Measurements from ENCODE around the gene STEEP1. TPM values are rescaled to one million over a fixed set of nuclear protein-coding genes. Genes with fewer than 3 reads are reported as not detected.
A peak's percentile ranks its signal among the peaks of the same experiment; 100 is the strongest.

Gene STEEP1
- total RNA-seq, 1 experiment from 2014 or later: 29.2 TPM

DNA sequence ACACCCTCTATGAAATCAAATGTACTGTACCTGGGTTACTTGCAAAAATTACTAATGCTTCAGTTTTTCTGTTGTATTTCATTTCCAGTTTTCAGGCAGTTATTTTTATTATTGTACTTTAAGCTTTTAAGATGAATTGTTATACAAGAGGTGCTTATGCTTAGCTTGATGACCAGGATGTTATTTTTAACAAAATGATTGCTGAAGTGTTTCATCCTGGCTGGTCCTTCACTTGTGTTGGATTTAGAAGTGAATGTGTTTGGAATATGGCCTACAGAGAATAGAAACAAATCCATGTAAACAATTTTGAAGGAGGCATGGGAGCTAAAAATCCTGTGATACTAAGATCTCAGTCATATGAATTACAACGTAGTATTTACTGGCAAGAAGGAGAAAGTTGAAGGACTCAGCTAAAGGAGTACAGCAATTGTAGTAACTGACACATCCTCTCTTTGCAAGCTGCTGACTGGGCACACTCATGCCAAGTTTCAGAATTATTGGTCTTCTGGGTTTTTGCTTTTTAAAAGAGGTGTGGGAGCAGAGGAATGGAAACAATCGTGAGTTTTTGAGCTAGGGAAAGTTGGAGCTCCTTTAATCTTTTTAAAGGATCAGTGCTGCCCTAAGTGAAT, 18.3 kb upstream of the STEEP1 start:
- CTCF ChIA-PET: interaction anchor here (0.6 kb wide), 1 partner anchor 9 kb away, joined by 4 read pairs; the partner anchor contains the start of gene UBE2A

DNA sequence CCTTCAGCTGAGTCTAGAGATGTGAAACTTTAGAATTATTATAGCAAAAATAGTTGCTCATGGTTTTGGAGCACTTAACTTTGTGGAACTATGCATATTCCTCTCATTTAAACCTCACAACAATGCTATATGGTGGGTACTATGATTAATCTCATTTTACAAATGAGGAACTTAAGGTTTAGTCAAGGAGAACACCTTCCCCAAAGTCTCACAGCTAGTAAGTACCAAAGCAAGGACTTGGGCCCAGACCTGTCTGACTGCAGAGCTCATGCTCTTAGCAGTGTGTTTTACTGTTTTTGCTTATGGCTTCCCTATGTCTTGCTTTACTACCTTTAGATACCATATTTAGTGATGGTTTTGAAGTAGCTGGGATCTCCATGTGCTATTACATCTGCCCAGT, 14.2 kb upstream of the STEEP1 start:
- Histone ChIP-seq H3K4me1 (0 out of 2 replicates have a peak, but pooled peaks cover 3% of the 10 kb centered on the region), H3K36me3 (ENCODE audit: control insufficient read depth, insufficient read depth, low read length) (no peaks in the 10 kb centered on the region), H3K27me3 (replicated peaks; ENCODE audit: control insufficient read depth, insufficient read depth, low read length) (no peaks in the 10 kb centered on the region), H3K4me3 (ENCODE audit: low read depth, low read length) (no peak overlapping the region), H3K9me3 (no peaks in the 10 kb centered on the region)
- TF ChIP-seq, protein P1, sequence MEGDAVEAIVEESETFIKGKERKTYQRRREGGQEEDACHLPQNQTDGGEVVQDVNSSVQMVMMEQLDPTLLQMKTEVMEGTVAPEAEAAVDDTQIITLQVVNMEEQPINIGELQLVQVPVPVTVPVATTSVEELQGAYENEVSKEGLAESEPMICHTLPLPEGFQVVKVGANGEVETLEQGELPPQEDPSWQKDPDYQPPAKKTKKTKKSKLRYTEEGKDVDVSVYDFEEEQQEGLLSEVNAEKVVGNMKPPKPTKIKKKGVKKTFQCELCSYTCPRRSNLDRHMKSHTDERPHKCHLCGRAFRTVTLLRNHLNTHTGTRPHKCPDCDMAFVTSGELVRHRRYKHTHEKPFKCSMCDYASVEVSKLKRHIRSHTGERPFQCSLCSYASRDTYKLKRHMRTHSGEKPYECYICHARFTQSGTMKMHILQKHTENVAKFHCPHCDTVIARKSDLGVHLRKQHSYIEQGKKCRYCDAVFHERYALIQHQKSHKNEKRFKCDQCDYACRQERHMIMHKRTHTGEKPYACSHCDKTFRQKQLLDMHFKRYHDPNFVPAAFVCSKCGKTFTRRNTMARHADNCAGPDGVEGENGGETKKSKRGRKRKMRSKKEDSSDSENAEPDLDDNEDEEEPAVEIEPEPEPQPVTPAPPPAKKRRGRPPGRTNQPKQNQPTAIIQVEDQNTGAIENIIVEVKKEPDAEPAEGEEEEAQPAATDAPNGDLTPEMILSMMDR (IDR thresholded peaks at IDR 0.05; ENCODE audit: insufficient read depth in 1 of 2, low read depth in 1 of 2, low read length in 1 of 2, severe bottlenecking in 1 of 2, unreplicated experiment in 1 of 2): no peak
- H3K4me3 Mint-ChIP-seq (ENCODE audit: unreplicated experiment): no peak overlapping the region
- BruUV-seq (replicated peaks): no TSS peak
- H3K27ac Mint-ChIP-seq (ENCODE audit: unreplicated experiment): no peak overlapping the region
- DNase-seq: no peak
- CTCF ChIA-PET: no interaction called here
- no peaks in the 10 kb centered on the region for H3K27me3 Mint-ChIP-seq (ENCODE audit: insufficient read depth, unreplicated experiment)
- no peaks in the 10 kb centered on the region for H3K4me1 Mint-ChIP-seq (ENCODE audit: low read depth, unreplicated experiment)
- intact Hi-C loops (cut with micrococcal nuclease; ENCODE audit: unreplicated experiment): no loop called here
- POLR2A ChIA-PET: no interaction called here
- H3K9me3 Mint-ChIP-seq (ENCODE audit: unreplicated experiment): no peaks in the 10 kb centered on the region
- H3K36me3 Mint-ChIP-seq (ENCODE audit: insufficient read depth, unreplicated experiment): peaks cover 6% of the 10 kb centered on the region

More for the DNA sequence above, 18.3 kb upstream of the STEEP1 start:
- TSS peak; percentile 5 for BruUV-seq (replicated peaks)
- POLR2A ChIA-PET: no interaction called here
- peaks cover 8% of the 10 kb centered on the region for H3K36me3 Mint-ChIP-seq (ENCODE audit: insufficient read depth, unreplicated experiment)
- Histone ChIP-seq H3K4me3 (ENCODE audit: low read depth, low read length) (no peak overlapping the region), H3K9me3 (no peaks in the 10 kb centered on the region), H3K36me3 (ENCODE audit: control insufficient read depth, insufficient read depth, low read length) (no peaks in the 10 kb centered on the region), H3K27me3 (replicated peaks; ENCODE audit: control insufficient read depth, insufficient read depth, low read length) (no peaks in the 10 kb centered on the region), H3K4me1 (no peaks in the 10 kb centered on the region)
- H3K4me1 Mint-ChIP-seq (ENCODE audit: low read depth, unreplicated experiment): no peaks in the 10 kb centered on the region
- no peaks in the 10 kb centered on the region for H3K9me3 Mint-ChIP-seq (ENCODE audit: unreplicated experiment)
- no peak for DNase-seq
- no peak overlapping the region for H3K4me3 Mint-ChIP-seq (ENCODE audit: unreplicated experiment)
- no peaks in the 10 kb centered on the region for H3K27me3 Mint-ChIP-seq (ENCODE audit: insufficient read depth, unreplicated experiment)
- no peak overlapping the region for H3K27ac Mint-ChIP-seq (ENCODE audit: unreplicated experiment)
- TF ChIP-seq, protein P1 (IDR thresholded peaks at IDR 0.05; ENCODE audit: insufficient read depth in 1 of 2, low read depth in 1 of 2, low read length in 1 of 2, severe bottlenecking in 1 of 2, unreplicated experiment in 1 of 2): no peak
- intact Hi-C loops (cut with micrococcal nuclease; ENCODE audit: unreplicated experiment): no loop called here

DNA sequence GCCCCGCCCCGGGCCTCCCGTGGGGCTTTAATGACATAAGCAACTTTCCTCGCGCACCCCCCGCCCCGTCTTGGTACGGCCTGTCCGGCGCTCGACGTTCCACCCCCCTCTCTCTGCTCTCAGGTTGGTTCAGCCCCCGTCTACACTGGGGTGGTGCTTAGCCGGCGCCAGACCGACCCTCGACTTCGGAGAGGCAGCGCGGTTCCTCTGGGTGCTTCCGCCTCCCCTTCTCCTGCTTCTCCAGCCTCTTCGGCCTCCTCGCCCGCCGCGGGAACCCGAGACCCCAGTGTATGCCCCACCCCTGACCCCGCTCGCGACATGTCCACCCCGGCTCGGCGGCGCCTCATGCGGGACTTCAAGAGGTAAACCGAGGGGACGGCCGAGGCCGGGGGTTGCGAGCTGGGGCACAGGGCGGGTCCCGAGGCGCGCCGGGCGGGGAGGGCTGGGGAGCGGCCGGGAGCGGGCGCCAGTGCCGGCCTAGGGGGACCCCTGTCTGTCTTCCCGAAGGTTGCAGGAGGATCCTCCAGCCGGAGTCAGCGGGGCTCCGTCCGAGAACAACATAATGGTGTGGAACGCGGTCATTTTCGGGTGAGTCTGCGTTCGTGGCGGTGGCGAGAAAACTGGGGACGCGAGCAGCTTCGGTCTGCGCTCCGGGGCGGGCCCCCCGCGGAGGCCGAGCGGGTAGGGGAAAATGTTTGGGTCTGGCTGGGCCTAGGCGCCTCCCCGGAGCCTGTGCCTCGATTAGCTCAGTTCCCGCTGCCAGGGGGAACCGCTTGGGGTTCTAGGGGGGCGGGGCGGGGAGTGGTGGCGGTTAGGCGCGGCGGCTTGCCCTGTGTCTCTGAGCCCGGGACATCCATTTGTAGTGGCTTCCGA, 9.4 kb upstream of the STEEP1 start, which contains the start of gene UBE2A:
UBE2A (plus strand) TSS at position 170 of the 873 bp plus-strand sequence; CDS start at position 319, 149 bp downstream.
- Mint-ChIP-seq H3K27ac (ENCODE audit: unreplicated experiment) (peak within 1 kb of the TSS; percentile 97), H3K9me3 (ENCODE audit: unreplicated experiment) (no peaks in the 10 kb centered on the region), H3K27me3 (ENCODE audit: insufficient read depth, unreplicated experiment) (no peaks in the 10 kb centered on the region), H3K4me3 (ENCODE audit: unreplicated experiment) (peak within 1 kb of the TSS; percentile 98), H3K4me1 (ENCODE audit: low read depth, unreplicated experiment) (peaks cover 11% of the 10 kb centered on the region), H3K36me3 (ENCODE audit: insufficient read depth, unreplicated experiment) (peaks cover 13% of the 10 kb centered on the region)
- intact Hi-C loops (cut with micrococcal nuclease; ENCODE audit: unreplicated experiment): loop anchor here (1.0 to 2.0 kb wide), 2 partner anchors 9 to 58 kb away; partner anchors contain the start of gene STEEP1
- Histone ChIP-seq H3K4me1 (0 out of 2 replicates have a peak, but pooled peaks cover 3% of the 10 kb centered on the region), H3K36me3 (ENCODE audit: control insufficient read depth, insufficient read depth, low read length) (no peaks in the 10 kb centered on the region), H3K27me3 (replicated peaks; ENCODE audit: control insufficient read depth, insufficient read depth, low read length) (no peaks in the 10 kb centered on the region), H3K4me3 (ENCODE audit: low read depth, low read length) (peak within 1 kb of the TSS; percentile 79), H3K9me3 (no peaks in the 10 kb centered on the region)
- POLR2A ChIA-PET: interaction anchor here (0.5 to 1.4 kb wide), 5 partner anchors 9 to 244 kb away, joined by 3 to 7 read pairs (median 4); partner anchors contain the start of gene STEEP1
- peak; percentile 91 for DNase-seq
- TF ChIP-seq, protein P1 (IDR thresholded peaks at IDR 0.05; ENCODE audit: insufficient read depth in 1 of 2, low read depth in 1 of 2, low read length in 1 of 2, severe bottlenecking in 1 of 2, unreplicated experiment in 1 of 2): peak in 1 of 2 experiments; percentile 27
- CTCF ChIA-PET: interaction anchor here (0.5 to 1.3 kb wide), 4 partner anchors 9 to 154 kb away, joined by 3 to 7 read pairs (median 4); no protein-coding TSS in a partner anchor
- no TSS peak for BruUV-seq (replicated peaks)
